H9 (cell line): ENCODE data around the gene ASB16. TPM values are rescaled to one million over a fixed set of nuclear protein-coding genes. Genes with fewer than 3 reads are reported as not detected.

Source experiments
- DNase-seq: peaks from one replicate; pipeline ENCODE4 v3.0.0-alpha.2; 2017
- H2AFZ ChIP-seq: one replicate; pipeline ENCODE4 v1.6.1; 2013; ENCODE audit warnings: mild to moderate bottlenecking, low read length, control low read depth, moderate library complexity
- H2AK5ac ChIP-seq: 2 replicates; pipeline ENCODE4 v1.6.1; 2013; ENCODE audit warnings: low read length, control low read depth, mixed read lengths; ENCODE audit not compliant: insufficient read length
- H2BK120ac ChIP-seq: one replicate; pipeline ENCODE4 v1.6.1; 2013; ENCODE audit warnings: low read depth, mild to moderate bottlenecking, low read length, control low read depth, inconsistent platforms; ENCODE audit not compliant: poor library complexity, severe bottlenecking
- H2BK12ac ChIP-seq: 2 replicates; pipeline ENCODE4 v1.6.1; 2013; ENCODE audit warnings: low read length, control low read depth, mixed read lengths, low read depth; ENCODE audit not compliant: insufficient read length
- H2BK15ac ChIP-seq: 2 replicates; pipeline ENCODE4 v1.6.1; 2013; ENCODE audit warnings: low read depth, low read length, control low read depth
- H2BK20ac ChIP-seq: one replicate; pipeline ENCODE4 v1.6.1; 2013; ENCODE audit warnings: low read depth, mild to moderate bottlenecking, low read length, control low read depth, inconsistent platforms; ENCODE audit not compliant: poor library complexity, severe bottlenecking
- H2BK5ac ChIP-seq: 2 replicates; pipeline ENCODE4 v1.6.1; 2013; ENCODE audit warnings: low read length, control low read depth, mixed read lengths; ENCODE audit not compliant: insufficient read length
- H3K14ac ChIP-seq: 2 replicates; pipeline ENCODE4 v1.6.1; 2013; ENCODE audit warnings: low read length, control low read depth; ENCODE audit not compliant: insufficient read depth
- H3K18ac ChIP-seq: 2 replicates; pipeline ENCODE4 v1.6.1; 2013; ENCODE audit warnings: low read depth, mild to moderate bottlenecking, mixed read lengths, low read length, control low read depth; ENCODE audit not compliant: insufficient read length
- H3K23ac ChIP-seq: 2 replicates; pipeline ENCODE4 v1.6.1; 2013; ENCODE audit warnings: low read length, control low read depth, mixed read lengths, low read depth; ENCODE audit not compliant: insufficient read length
- H3K23me2 ChIP-seq: 2 replicates; pipeline ENCODE4 v1.6.1; 2013; ENCODE audit warnings: low read depth, mild to moderate bottlenecking, mixed read lengths, low read length, control low read depth; ENCODE audit not compliant: insufficient read length, poor library complexity, severe bottlenecking
- H3K27ac ChIP-seq: 2 replicates; pipeline ENCODE4 v1.5.1; 2013; ENCODE audit warnings: low read length, control low read depth, mixed read lengths, low read depth; ENCODE audit not compliant: insufficient read length
- H3K27me3 ChIP-seq: 2 replicates; pipeline ENCODE4 v1.6.1; 2013; ENCODE audit warnings: low read length, control low read depth, inconsistent platforms; ENCODE audit not compliant: insufficient read depth
- H3K4ac ChIP-seq: 2 replicates; pipeline ENCODE4 v1.6.1; 2013; ENCODE audit warnings: low read depth, mild to moderate bottlenecking, control low read depth, inconsistent platforms, low read length, moderate library complexity
- H3K4me1 ChIP-seq: 2 replicates; pipeline ENCODE4 v1.6.1; 2013; ENCODE audit warnings: low read length, control low read depth, inconsistent platforms; ENCODE audit not compliant: insufficient read depth
- H3K4me2 ChIP-seq: 2 replicates; pipeline ENCODE4 v1.6.1; 2013; ENCODE audit warnings: low read length, control low read depth, mixed read lengths; ENCODE audit not compliant: insufficient read length, insufficient read depth
- H3K56ac ChIP-seq: 2 replicates; pipeline ENCODE4 v1.6.1; 2013; ENCODE audit warnings: low read depth, mild to moderate bottlenecking, mixed read lengths, low read length, control low read depth; ENCODE audit not compliant: insufficient read length
- H3K79me1 ChIP-seq: 2 replicates; pipeline ENCODE4 v1.6.1; 2013; ENCODE audit warnings: low read depth, mild to moderate bottlenecking, moderate library complexity, low read length, control low read depth, inconsistent platforms; ENCODE audit not compliant: insufficient read depth, poor library complexity, severe bottlenecking
- H3K79me2 ChIP-seq: 2 replicates; pipeline ENCODE4 v1.6.1; 2013; ENCODE audit warnings: low read length, control low read depth, inconsistent platforms; ENCODE audit not compliant: insufficient read depth
- H3K9ac ChIP-seq: 2 replicates; pipeline ENCODE4 v1.6.1; 2013; ENCODE audit warnings: low read length, control low read depth, mixed read lengths; ENCODE audit not compliant: insufficient read length; ENCODE audit errors: extremely low read depth
- H3K9me3 ChIP-seq: one replicate; pipeline ENCODE4 v1.6.1; 2013; ENCODE audit warnings: low read depth, low read length, inconsistent platforms; ENCODE audit not compliant: control insufficient read depth
- H3T11ph ChIP-seq: one replicate; pipeline ENCODE4 v1.6.1; 2013; ENCODE audit warnings: mild to moderate bottlenecking, low read length, control low read depth, inconsistent platforms
- H4K20me1 ChIP-seq: one replicate; pipeline ENCODE4 v1.6.1; 2013; ENCODE audit not compliant: control insufficient read depth, insufficient read length, insufficient read depth
- H4K5ac ChIP-seq: 2 replicates; pipeline ENCODE4 v1.6.1; 2013; ENCODE audit warnings: low read depth, mild to moderate bottlenecking, mixed read lengths, low read length, control low read depth; ENCODE audit not compliant: insufficient read length
- H4K8ac ChIP-seq: replicated peaks from 2 replicates; pipeline ENCODE4 v1.6.1; 2013; ENCODE audit warnings: low read length, control low read depth, mixed read lengths, low read depth; ENCODE audit not compliant: insufficient read length
- H4K91ac ChIP-seq: 2 replicates; pipeline ENCODE4 v1.6.1; 2013; ENCODE audit warnings: low read depth, mild to moderate bottlenecking, moderate library complexity, mixed read lengths, low read length, control low read depth; ENCODE audit not compliant: insufficient read length
- H3K27ac Mint-ChIP-seq, 3 experiments: 2 replicates in 2 of 3; 3 replicates in 1 of 3; pipeline ENCODE4 v1.8.0; 2020 to 2021; ENCODE audit warnings: mixed read lengths in 3 of 3, mild to moderate bottlenecking in 1 of 3, moderate library complexity in 1 of 3
- H3K27me3 Mint-ChIP-seq: 2 replicates; pipeline ENCODE4 v1.8.0; 2021; ENCODE audit warnings: low read depth, mild to moderate bottlenecking, moderate library complexity, mixed read lengths
- H3K36me3 Mint-ChIP-seq, 3 experiments: 2 replicates in 2 of 3; 3 replicates in 1 of 3; pipeline ENCODE4 v1.8.0; 2020 to 2021; ENCODE audit warnings: low read depth in 3 of 3, mixed read lengths in 3 of 3; ENCODE audit not compliant: insufficient read depth in 1 of 3
- H3K4me1 Mint-ChIP-seq, 2 experiments: 2 replicates each; pipeline ENCODE4 v1.8.0; 2020; ENCODE audit warnings: mixed read lengths in 2 of 2
- H3K4me3 Mint-ChIP-seq, 2 experiments: 2 replicates in 1 of 2; 3 replicates in 1 of 2; pipeline ENCODE4 v1.8.0; 2020 to 2021; ENCODE audit warnings: mild to moderate bottlenecking in 2 of 2, mixed read lengths in 2 of 2, moderate library complexity in 1 of 2
- H3K9me3 Mint-ChIP-seq, 2 experiments: 2 replicates in 1 of 2; 3 replicates in 1 of 2; pipeline ENCODE4 v1.8.0; 2020; ENCODE audit warnings: mild to moderate bottlenecking in 2 of 2, mixed read lengths in 2 of 2, moderate library complexity in 1 of 2
- WGBS: extraction: QIAGEN DNeasy Blood & Tissue Kit; methylation state at CpG from one replicate; pipeline ENCODE4 v1.1.7; 2013; ENCODE audit warnings: missing lambda C conversion rate, low lambda C conversion rate, mixed read lengths; ENCODE audit not compliant: insufficient read length; ENCODE audit errors: extremely low coverage; 5-methylcytosine and 5-hydroxymethylcytosine counted together
- total RNA-seq: library from RNA; stranded (reverse); gene quantifications from 2 replicates; pipeline ENCODE4 v1.2.1, GENCODE V29; 2021
- TF ChIP-seq, protein P1 (sequence below): fragments of 200-600 bp; sonication (generic); conservative IDR thresholded peaks from 3 replicates; pipeline ENCODE4 v1.8.0; 2021; ENCODE audit warnings: antibody characterized with exemption, mild to moderate bottlenecking

ASB16 gene
- total RNA-seq, 1 experiment from 2014 or later = 0.90 TPM

DNA sequence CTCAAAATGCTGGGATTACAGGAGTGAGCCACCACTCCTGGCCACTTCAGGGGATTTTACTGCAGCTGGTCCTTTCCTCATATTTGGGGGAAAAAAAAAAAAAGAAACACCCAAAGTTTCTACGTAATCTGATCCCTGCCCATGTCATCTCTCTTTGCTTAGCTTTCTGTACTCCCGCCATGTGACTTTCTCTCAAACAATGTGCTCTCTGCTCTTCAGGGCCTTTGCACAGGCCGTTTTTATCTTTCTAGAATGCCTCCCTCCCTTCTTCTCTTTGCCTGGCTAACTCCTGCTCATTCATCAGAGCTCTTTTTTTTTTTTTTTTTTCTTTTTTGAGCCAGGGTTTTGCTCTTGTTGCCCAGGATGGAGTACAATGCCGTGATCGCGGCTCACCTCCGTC is 42.1 kb upstream of the ASB16 start:
- Histone ChIP-seq H3K9ac (no peak overlapping the region), H4K5ac (no peak overlapping the region), H3K9me3 (no peaks in the 10 kb centered on the region), H3K79me2 (no peaks in the 10 kb centered on the region), H3K23me2 (peaks cover 2% of the 10 kb centered on the region), H3T11ph (no peak overlapping the region), H4K20me1 (no peaks in the 10 kb centered on the region), H3K14ac (no peak overlapping the region), H2BK12ac (no peak overlapping the region), H3K18ac (no peak overlapping the region), H2BK20ac (no peak overlapping the region), H3K4ac (no peak overlapping the region), H4K8ac (no peak overlapping the region), H3K27me3 (no peaks in the 10 kb centered on the region), H3K56ac (no peak overlapping the region), H3K4me2 (no peak overlapping the region), H3K23ac (no peak overlapping the region), H3K4me1 (no peaks in the 10 kb centered on the region), H2AK5ac (no peak overlapping the region), H2BK5ac (no peak overlapping the region), H2AFZ (no peak overlapping the region), H4K91ac (no peak overlapping the region), H3K27ac (no peak overlapping the region), H3K79me1 (no peaks in the 10 kb centered on the region), H2BK15ac (no peak overlapping the region), H2BK120ac (no peak overlapping the region)
- WGBS = no CpG with 5 or more reads among the region's 7 CpGs
- DNase-seq = no peak
- no peaks in the 10 kb centered on the region for H3K36me3 Mint-ChIP-seq
- H3K27ac Mint-ChIP-seq = no peak overlapping the region
- TF ChIP-seq, protein P1, sequence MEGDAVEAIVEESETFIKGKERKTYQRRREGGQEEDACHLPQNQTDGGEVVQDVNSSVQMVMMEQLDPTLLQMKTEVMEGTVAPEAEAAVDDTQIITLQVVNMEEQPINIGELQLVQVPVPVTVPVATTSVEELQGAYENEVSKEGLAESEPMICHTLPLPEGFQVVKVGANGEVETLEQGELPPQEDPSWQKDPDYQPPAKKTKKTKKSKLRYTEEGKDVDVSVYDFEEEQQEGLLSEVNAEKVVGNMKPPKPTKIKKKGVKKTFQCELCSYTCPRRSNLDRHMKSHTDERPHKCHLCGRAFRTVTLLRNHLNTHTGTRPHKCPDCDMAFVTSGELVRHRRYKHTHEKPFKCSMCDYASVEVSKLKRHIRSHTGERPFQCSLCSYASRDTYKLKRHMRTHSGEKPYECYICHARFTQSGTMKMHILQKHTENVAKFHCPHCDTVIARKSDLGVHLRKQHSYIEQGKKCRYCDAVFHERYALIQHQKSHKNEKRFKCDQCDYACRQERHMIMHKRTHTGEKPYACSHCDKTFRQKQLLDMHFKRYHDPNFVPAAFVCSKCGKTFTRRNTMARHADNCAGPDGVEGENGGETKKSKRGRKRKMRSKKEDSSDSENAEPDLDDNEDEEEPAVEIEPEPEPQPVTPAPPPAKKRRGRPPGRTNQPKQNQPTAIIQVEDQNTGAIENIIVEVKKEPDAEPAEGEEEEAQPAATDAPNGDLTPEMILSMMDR = no peak
- H3K27me3 Mint-ChIP-seq = no peaks in the 10 kb centered on the region; the same call in 1 of the 2 replicates
- no peaks in the 10 kb centered on the region for H3K9me3 Mint-ChIP-seq
- H3K4me1 Mint-ChIP-seq = peaks cover 5% of the 10 kb centered on the region in 2 experiments
- no peak overlapping the region for H3K4me3 Mint-ChIP-seq
